HG03108 (cell line): Measurements from ENCODE around the gene MEG3.

Experiments used
- ATAC-seq: cut with Tn5 transposase; IDR thresholded peaks from one replicate; pipeline ENCODE4 v1.9.1; 2021; ENCODE audit warnings: moderate library complexity; ENCODE audit not compliant: unreplicated experiment

The MEG3 gene

GRCh38 chr14:100825713-100826331 is at the start of gene MEG3:
Gene MEG3 (plus strand): TSS chr14:100826118.
- ATAC-seq, result no peak

GRCh38 chr14:100776681-100777365 is 49.1 kb upstream of the MEG3 start:
- no peak for ATAC-seq

- no peak for ATAC-seq
Observed at GRCh38 chr14:100777366-100777817, 48.5 kb upstream of the MEG3 start.

GRCh38 chr14:100777818-100778525 is 47.9 kb upstream of the MEG3 start:
- no peak for ATAC-seq

GRCh38 chr14:100778526-100778882 is 47.4 kb upstream of the MEG3 start:
- no peak for ATAC-seq

DNA sequence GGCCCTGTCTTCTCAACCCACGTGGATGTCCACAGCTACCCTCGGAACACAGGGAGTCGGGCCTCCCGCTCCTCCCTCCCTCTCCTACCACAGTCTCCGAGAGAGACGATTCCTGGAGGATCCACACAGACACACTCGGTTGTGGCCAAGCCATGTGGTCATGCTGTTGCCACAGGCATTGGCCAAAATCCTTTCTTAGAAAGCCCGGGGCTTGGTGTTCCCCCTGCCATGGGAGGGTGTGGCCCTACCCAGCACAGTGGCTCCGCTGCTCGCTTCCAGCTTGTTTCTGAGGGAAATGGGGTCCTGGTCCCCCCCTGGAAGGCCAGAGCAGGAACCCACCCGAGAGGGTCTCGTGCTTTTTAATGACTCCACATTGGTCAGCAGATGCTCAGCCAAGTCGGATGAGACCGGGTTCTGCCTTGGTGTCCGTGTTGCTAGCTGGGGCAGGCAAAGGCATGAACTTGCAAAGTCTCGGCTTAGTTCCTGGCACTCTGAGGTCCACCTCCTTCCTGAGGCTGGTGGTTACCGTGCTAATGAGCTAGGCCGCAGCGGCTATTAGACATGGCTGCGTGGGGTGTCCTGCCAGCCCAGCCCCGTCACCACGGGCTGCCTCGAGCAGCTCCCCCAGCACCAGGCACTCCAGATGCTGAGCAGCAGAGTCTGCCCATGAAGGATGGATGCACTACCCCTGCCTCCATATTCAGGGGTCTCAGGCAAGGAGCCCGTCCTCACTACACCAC is 46.8 kb upstream of the MEG3 start:
- ATAC-seq, result no peak

DNA sequence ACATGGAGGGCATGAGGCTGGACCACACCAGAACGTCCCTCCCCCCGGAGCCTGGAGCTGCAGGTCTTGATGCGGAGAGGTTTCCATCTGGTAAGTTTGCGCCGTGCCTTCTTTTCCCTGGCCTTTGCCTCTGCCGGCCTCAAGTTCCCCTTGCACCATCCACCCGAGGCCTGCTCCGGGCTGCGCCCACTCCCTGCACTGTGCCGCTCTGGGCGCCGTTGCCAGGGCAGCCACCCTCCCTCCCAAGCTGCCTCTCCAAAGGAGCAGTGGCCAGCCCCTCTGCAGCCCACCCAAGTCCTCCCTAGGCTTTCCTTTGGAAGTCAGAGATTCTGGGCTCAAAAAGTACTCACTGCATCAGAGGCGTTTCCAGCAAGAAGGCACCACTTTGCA is 46.2 kb upstream of the MEG3 start:
- no peak for ATAC-seq

GRCh38 chr14:100780246-100780645 is 45.7 kb upstream of the MEG3 start:
- no peak for ATAC-seq

DNA sequence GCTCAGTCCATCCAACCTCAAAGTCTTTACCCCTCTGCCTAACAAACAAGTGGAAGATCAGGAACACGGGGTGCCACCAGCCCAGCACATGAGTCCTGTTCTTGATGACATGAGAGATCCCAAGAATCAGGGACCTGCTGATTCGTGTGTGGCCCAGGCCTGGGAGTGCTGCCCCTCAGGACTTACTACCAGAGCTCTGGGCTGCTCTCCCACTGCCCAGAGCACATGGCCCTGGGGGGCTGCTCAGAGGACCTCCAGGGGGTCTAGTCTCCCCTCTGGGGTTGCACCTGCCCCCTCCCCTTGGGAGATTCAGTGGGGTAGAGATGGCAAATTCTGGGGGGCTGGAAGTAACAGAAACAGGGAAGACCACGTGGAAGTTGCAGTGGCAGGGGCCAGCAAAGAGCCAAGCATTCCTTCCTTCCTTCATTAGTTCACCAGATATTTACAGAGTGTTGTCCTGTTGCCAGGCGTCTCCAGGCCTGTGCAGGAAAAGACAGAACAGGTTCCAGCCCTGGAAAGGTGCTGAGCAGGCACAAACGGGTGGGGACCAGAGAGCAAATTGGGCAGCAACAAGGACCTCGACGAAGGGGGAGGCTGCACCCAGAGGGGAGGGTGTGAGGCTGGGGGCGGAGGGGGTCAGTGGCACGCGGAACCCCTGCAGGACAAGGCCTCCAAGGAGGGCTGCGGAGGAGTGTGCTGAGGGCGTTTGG is 45.1 kb upstream of the MEG3 start:
- ATAC-seq, result no peak

GRCh38 chr14:100781952-100782351 is 44.0 kb upstream of the MEG3 start:
- no peak for ATAC-seq

DNA sequence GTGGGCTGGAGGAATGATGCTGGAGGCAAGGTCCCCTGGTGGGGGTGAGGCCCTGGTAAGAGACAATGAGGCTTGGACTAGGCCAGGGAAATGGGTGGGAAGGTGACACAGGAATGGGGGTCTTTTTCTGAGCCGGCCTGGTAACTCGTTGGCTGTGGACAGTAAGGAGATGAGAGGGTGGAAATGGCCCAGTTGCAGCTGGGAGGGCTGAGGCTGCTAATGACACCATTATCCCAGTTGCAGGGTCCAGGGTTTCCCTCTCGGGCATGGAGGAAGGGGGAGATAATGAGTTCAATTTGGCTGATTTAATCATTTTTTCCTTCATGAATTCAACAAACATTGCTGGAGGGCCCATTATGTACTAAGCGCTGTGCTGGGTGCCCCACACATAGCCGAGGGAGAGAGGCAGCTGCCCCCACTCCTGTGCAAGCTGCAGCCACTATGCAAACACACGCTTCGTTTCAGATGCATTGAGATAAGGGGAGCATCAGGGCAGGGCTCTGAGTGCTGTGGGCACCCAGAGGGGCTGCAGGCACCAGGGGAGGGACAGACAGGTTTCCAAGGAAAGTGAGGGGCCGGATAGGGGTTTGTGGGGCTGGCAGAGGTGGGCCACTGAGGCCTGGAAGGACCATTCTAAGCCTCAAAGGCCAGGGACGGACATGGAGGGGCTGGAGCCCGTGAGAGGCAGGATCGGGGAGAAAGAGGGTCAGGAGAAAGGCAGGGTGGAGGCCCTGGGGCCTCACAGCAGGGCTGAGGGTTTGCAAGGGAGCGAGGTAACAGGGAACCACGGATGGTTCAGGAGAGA is 43.2 kb upstream of the MEG3 start:
- no peak for ATAC-seq

- no peak for ATAC-seq
Observed at GRCh38 chr14:100783630-100784370, 42.1 kb upstream of the MEG3 start.

DNA sequence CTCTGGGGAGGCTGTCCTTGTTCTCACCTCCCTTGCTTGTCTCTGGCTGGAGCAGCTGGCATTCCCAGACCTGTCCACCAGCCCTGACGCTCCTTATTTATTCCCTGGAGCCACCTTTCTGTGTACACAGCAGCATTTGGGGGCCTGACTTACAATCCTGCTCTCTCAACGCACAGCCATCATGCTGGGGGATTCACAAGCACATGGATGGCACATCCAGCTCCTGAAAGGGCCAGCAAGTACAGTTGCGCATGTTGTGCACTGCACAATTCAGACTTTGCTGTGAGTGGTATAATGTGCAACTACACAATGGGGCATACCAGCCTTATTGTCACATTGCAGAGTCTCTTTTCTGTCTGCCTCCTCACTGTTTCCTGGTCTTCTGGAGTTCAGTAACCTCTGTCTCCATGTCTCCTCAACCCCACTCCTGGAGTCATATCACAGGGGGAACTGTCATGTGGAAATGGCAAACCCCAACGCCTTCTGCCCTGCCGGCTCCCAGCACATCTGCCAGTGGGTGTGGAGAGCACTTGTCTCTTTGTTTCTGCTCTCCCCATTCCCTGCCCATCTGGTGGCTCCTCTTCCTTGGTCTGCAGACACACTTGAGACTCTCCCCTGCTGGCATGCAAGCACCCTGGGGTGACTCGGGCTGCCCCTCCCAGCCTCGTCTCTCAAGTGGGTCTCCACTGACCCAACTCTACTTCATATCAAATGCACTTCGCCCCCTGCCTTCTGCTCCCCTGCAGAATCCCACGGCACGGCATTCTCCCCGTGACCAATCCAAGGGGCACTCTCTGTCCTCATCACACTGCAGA is 41.2 kb upstream of the MEG3 start:
- ATAC-seq, result no peak

GRCh38 chr14:100785338-100785615 is 40.6 kb upstream of the MEG3 start:
- no peak for ATAC-seq

DNA sequence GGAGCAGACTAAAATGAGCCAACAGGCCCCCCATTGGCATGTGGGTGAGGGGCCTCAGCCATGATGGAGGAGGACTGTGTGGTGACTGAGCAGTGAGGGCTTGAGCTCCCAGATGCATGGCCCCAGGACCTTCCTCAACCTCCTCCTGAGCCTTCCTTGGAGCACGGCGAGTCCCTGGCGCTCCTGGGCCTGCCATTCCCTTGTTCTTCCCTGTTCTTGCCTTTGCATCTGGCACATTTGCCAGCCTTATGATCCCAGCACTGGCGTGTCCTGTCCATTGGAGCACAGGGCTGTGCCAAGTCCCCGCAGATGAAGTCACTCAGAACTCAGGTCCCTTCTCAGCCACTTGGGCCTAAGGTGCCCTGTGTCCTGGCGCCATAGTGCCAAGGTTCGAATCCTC is 40.3 kb upstream of the MEG3 start:
- ATAC-seq, result no peak

DNA sequence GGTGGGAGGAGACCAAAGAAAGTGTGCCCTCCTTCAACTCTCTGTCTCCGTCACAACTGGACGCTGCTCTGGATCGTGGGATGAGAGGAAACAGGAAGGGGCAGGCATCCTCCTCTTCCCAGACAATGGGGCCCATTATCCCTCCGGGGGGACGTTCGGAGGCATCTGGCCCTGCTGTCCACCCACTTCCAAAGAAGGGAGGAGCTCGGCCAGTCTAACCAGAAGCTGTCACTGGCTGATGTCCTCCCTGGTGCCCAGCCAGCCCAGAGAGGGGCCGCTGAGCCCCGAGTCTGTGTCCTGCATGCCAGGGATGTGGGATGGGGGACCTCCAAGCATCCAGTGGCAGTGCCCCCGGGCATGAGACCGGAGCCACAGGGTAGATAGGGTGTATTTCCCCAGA is 39.8 kb upstream of the MEG3 start:
- ATAC-seq, result no peak

- ATAC-seq, result no peak
Observed at GRCh38 chr14:100786576-100787219, 39.2 kb upstream of the MEG3 start.

- ATAC-seq, result no peak
Observed at GRCh38 chr14:100787659-100788058, 38.3 kb upstream of the MEG3 start.
